H1 (cell line): ENCODE measurements around the gene ATP9B. TPM values are rescaled to one million over a fixed set of nuclear protein-coding genes. Genes with fewer than 3 reads are reported as not detected.

ENCODE experiments used
- ASH2L ChIP-seq: fragments of 200-600, 300-600 bp; sonication (generic); IDR thresholded peaks from one replicate; pipeline ENCODE4 v1.7.1; 2017; ENCODE audit warnings: low read length
- BRCA1 ChIP-seq: IDR thresholded peaks from 2 replicates; pipeline ENCODE4 v1.6.1; 2012; ENCODE audit warnings: low read depth, low read length, improper control_type of control experiment
- GTF2F1 ChIP-seq: IDR thresholded peaks from 2 replicates; pipeline ENCODE4 v1.6.1; 2012; ENCODE audit warnings: low read depth, low read length, improper control_type of control experiment, borderline replicate concordance
- JUND ChIP-seq: IDR thresholded peaks from 2 replicates; pipeline ENCODE4 v1.6.1; 2011; ENCODE audit warnings: mild to moderate bottlenecking, improper control_type of control experiment, low read length
- NANOG ChIP-seq: IDR thresholded peaks from 2 replicates; pipeline ENCODE4 v1.6.1; 2011; ENCODE audit warnings: low read length, low read depth, mild to moderate bottlenecking, inconsistent platforms; ENCODE audit not compliant: insufficient read depth, poor library complexity, severe bottlenecking
- RFX5 ChIP-seq: IDR thresholded peaks from 2 replicates; pipeline ENCODE4 v1.6.1; 2011; ENCODE audit warnings: low read depth, low read length, improper control_type of control experiment, borderline replicate concordance
- RXRA ChIP-seq: IDR thresholded peaks from 2 replicates; pipeline ENCODE4 v1.6.1; 2011; ENCODE audit warnings: low read depth, mild to moderate bottlenecking, low read length, moderate library complexity; ENCODE audit not compliant: insufficient read depth
- SIN3A ChIP-seq, 2 experiments: IDR thresholded peaks in 1 of 2; conservative IDR thresholded peaks in 1 of 2; 2 replicates each; pipeline ENCODE4 v1.6.1; 2011 to 2012; ENCODE audit warnings: low read length in 2 of 2, improper control_type of control experiment in 1 of 2, low read depth in 1 of 2, mild to moderate bottlenecking in 1 of 2
- ZNF274 ChIP-seq: IDR thresholded peaks from 2 replicates; pipeline ENCODE4 v1.7.0; 2012; ENCODE audit warnings: low read length, borderline replicate concordance; ENCODE audit errors: extremely low read depth
- polyA plus RNA-seq, 7 experiments: library from polyadenylated mRNA; depleted of rRNA in 3 of 7; stranded (reverse) in 5 of 7; unstranded in 2 of 7; fragments of >200 nt in 5 of 7; fragments of 200-250 nt in 2 of 7; gene quantifications; 1 replicate in 5 of 7; 2 replicates in 1 of 7; 4 replicates in 1 of 7; pipeline versions ENCODE4 v1.2.1 to v1.2.3, GENCODE V29; 2011 to 2013; ENCODE audit warnings: missing spikeins in 2 of 7, mixed read lengths in 2 of 7
- total RNA-seq: library from RNA; stranded (reverse); fragmentation: NEBNext Ultra II Directional; extraction: Animal tissue kit (Norgen Biotek cat#: 25700); gene quantifications from 2 replicates; pipeline ENCODE4 v1.2.1, GENCODE V29; 2021
- TF ChIP-seq, protein P1 (sequence below): fragments of 300-600 bp; sonication (generic); IDR thresholded peaks from 2 replicates; pipeline ENCODE4 v1.7.1; 2012; ENCODE audit warnings: low read length, moderate library complexity, mild to moderate bottlenecking, inconsistent platforms; ENCODE audit not compliant: insufficient replicate concordance

Gene ATP9B
- total and polyA plus RNA-seq, 2 of the 8 experiments (the other 6 are each of a cell fraction or from before 2014, with no cell fraction given), result 15.1 to 21.7 TPM

- TF ChIP-seq SIN3A (conservative IDR thresholded peaks at IDR 0.05 in 1 of 2, IDR thresholded peaks at IDR 0.05 in 1 of 2; ENCODE audit: low read depth in 1 of 2, low read length in 2 of 2), result no peak
- peak; percentile 50; the same call in 1 of the 2 replicates for TF ChIP-seq BRCA1
- no peak for TF ChIP-seq GTF2F1
- 0 out of 2 replicates have a peak, but pooled peaks have one; percentile 23 for TF ChIP-seq RFX5
- peak; percentile 84 for TF ChIP-seq ASH2L
- TF ChIP-seq, protein P1, sequence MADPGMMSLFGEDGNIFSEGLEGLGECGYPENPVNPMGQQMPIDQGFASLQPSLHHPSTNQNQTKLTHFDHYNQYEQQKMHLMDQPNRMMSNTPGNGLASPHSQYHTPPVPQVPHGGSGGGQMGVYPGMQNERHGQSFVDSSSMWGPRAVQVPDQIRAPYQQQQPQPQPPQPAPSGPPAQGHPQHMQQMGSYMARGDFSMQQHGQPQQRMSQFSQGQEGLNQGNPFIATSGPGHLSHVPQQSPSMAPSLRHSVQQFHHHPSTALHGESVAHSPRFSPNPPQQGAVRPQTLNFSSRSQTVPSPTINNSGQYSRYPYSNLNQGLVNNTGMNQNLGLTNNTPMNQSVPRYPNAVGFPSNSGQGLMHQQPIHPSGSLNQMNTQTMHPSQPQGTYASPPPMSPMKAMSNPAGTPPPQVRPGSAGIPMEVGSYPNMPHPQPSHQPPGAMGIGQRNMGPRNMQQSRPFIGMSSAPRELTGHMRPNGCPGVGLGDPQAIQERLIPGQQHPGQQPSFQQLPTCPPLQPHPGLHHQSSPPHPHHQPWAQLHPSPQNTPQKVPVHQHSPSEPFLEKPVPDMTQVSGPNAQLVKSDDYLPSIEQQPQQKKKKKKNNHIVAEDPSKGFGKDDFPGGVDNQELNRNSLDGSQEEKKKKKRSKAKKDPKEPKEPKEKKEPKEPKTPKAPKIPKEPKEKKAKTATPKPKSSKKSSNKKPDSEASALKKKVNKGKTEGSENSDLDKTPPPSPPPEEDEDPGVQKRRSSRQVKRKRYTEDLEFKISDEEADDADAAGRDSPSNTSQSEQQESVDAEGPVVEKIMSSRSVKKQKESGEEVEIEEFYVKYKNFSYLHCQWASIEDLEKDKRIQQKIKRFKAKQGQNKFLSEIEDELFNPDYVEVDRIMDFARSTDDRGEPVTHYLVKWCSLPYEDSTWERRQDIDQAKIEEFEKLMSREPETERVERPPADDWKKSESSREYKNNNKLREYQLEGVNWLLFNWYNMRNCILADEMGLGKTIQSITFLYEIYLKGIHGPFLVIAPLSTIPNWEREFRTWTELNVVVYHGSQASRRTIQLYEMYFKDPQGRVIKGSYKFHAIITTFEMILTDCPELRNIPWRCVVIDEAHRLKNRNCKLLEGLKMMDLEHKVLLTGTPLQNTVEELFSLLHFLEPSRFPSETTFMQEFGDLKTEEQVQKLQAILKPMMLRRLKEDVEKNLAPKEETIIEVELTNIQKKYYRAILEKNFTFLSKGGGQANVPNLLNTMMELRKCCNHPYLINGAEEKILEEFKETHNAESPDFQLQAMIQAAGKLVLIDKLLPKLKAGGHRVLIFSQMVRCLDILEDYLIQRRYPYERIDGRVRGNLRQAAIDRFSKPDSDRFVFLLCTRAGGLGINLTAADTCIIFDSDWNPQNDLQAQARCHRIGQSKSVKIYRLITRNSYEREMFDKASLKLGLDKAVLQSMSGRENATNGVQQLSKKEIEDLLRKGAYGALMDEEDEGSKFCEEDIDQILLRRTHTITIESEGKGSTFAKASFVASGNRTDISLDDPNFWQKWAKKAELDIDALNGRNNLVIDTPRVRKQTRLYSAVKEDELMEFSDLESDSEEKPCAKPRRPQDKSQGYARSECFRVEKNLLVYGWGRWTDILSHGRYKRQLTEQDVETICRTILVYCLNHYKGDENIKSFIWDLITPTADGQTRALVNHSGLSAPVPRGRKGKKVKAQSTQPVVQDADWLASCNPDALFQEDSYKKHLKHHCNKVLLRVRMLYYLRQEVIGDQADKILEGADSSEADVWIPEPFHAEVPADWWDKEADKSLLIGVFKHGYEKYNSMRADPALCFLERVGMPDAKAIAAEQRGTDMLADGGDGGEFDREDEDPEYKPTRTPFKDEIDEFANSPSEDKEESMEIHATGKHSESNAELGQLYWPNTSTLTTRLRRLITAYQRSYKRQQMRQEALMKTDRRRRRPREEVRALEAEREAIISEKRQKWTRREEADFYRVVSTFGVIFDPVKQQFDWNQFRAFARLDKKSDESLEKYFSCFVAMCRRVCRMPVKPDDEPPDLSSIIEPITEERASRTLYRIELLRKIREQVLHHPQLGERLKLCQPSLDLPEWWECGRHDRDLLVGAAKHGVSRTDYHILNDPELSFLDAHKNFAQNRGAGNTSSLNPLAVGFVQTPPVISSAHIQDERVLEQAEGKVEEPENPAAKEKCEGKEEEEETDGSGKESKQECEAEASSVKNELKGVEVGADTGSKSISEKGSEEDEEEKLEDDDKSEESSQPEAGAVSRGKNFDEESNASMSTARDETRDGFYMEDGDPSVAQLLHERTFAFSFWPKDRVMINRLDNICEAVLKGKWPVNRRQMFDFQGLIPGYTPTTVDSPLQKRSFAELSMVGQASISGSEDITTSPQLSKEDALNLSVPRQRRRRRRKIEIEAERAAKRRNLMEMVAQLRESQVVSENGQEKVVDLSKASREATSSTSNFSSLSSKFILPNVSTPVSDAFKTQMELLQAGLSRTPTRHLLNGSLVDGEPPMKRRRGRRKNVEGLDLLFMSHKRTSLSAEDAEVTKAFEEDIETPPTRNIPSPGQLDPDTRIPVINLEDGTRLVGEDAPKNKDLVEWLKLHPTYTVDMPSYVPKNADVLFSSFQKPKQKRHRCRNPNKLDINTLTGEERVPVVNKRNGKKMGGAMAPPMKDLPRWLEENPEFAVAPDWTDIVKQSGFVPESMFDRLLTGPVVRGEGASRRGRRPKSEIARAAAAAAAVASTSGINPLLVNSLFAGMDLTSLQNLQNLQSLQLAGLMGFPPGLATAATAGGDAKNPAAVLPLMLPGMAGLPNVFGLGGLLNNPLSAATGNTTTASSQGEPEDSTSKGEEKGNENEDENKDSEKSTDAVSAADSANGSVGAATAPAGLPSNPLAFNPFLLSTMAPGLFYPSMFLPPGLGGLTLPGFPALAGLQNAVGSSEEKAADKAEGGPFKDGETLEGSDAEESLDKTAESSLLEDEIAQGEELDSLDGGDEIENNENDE, result no peak
- peak; percentile 98 for TF ChIP-seq JUND
- TF ChIP-seq NANOG, result no peak
- TF ChIP-seq ZNF274, result no peak
- no peak for TF ChIP-seq RXRA
Measured at GRCh38 chr18:79068937-79069716, at the start of gene ATP9B (continued).
